B cell (primary cell): ENCODE results near the gene NUB1. TPM values are rescaled to one million over a fixed set of nuclear protein-coding genes. Genes with fewer than 3 reads are reported as not detected.

Source experiments
- ATAC-seq: fragments of 200-7000 bp; cut with Tn5 transposase; one replicate; pipeline ENCODE4 v1.10.0; 2021; ENCODE audit warnings: low read depth, mild to moderate bottlenecking, moderate number of reproducible peaks, moderate library complexity
- CTCF ChIA-PET: fragments of 350-600 bp; sonication (Branson Sonifier 250); formaldehyde crosslinking; loops from one replicate; lab custom pipeline; 2021; ENCODE audit warnings: antibody characterized with exemption, inconsistent platforms; lab: Charles Lee
- POLR2A ChIA-PET: fragments of 350-600 bp; sonication (Branson Sonifier 250); formaldehyde crosslinking; loops from one replicate; lab custom pipeline; 2021; ENCODE audit warnings: antibody characterized with exemption; lab: Charles Lee
- DNase-seq: peaks from one replicate; pipeline ENCODE4 v3.0.0; 2013
- H2AFZ ChIP-seq: 2 replicates; pipeline ENCODE4 v1.6.1; 2012; ENCODE audit warnings: mild to moderate bottlenecking, low read depth, low read length; ENCODE audit not compliant: insufficient read depth, poor library complexity, severe bottlenecking
- H3K27ac ChIP-seq, 2 donors: 1 replicate in 1 of 2; 2 replicates in 1 of 2; pipeline ENCODE4 v1.5.1; 2012 to 2013; ENCODE audit warnings: low read length in 2 of 2, mild to moderate bottlenecking in 2 of 2, moderate library complexity in 1 of 2
- H3K27me3 ChIP-seq, 4 experiments: fragments of 200-600 bp in 1 of 4; sonication (generic) in 1 of 4; replicated peaks in 1 of 4; 1 replicate in 2 of 4; 2 replicates in 2 of 4; pipeline versions ENCODE4 v1.6.1 to v1.7.0; 2013 to 2016; ENCODE audit warnings: low read length in 3 of 4, mild to moderate bottlenecking in 2 of 4, mixed read lengths in 1 of 4, moderate library complexity in 1 of 4; ENCODE audit not compliant: insufficient read depth in 4 of 4, control insufficient read depth in 3 of 4; ENCODE audit errors: control extremely low read depth in 1 of 4
- H3K36me3 ChIP-seq, 2 experiments: replicated peaks in 1 of 2; 1 replicate in 1 of 2; 2 replicates in 1 of 2; pipeline versions ENCODE4 v1.6.1 to v1.7.1; 2013; ENCODE audit warnings: low read length in 1 of 2; ENCODE audit not compliant: insufficient read depth in 2 of 2, control insufficient read depth in 1 of 2; ENCODE audit errors: control extremely low read depth in 1 of 2, extremely low read depth in 1 of 2
- H3K4me1 ChIP-seq, 2 donors: fragments of 200-600 bp in 1 of 2; sonication (generic) in 1 of 2; 1 replicate in 1 of 2; 2 replicates in 1 of 2; pipeline versions ENCODE4 v1.5.1 to v1.6.1; 2013 to 2017; ENCODE audit warnings: low read length in 2 of 2; ENCODE audit not compliant: control insufficient read depth in 2 of 2, insufficient read depth in 2 of 2
- H3K4me2 ChIP-seq: replicated peaks from 2 replicates; pipeline ENCODE3; 2012; ENCODE audit warnings: mild to moderate bottlenecking, low read depth, low read length; ENCODE audit not compliant: poor library complexity, severe bottlenecking
- H3K4me3 ChIP-seq, 5 experiments: fragments of 200-600 bp in 1 of 5; sonication (generic) in 1 of 5; 1 replicate in 3 of 5; 2 replicates in 2 of 5; pipeline versions ENCODE4 v1.5.1 to v1.7.0; 2011 to 2016; ENCODE audit warnings: low read length in 4 of 5, mild to moderate bottlenecking in 4 of 5, low read depth in 2 of 5, control low read depth in 1 of 5, moderate library complexity in 1 of 5; ENCODE audit not compliant: insufficient read depth in 1 of 5; ENCODE audit errors: control extremely low read depth in 1 of 5, extremely low read depth in 1 of 5
- H3K79me2 ChIP-seq: fragments of 200-600 bp; sonication (generic); one replicate; pipeline ENCODE4 v1.6.0; 2016; ENCODE audit warnings: low read length; ENCODE audit not compliant: control insufficient read depth, insufficient read depth
- H3K9ac ChIP-seq: fragments of 200-600 bp; sonication (generic); 2 replicates; pipeline ENCODE4 v1.6.1; 2017; ENCODE audit warnings: mild to moderate bottlenecking, low read length, moderate library complexity
- H3K9me3 ChIP-seq, 3 donors: one replicate each; pipeline versions ENCODE4 v1.6.1 to v1.7.1; 2013; ENCODE audit warnings: low read length in 2 of 3; ENCODE audit not compliant: control insufficient read depth in 2 of 3, insufficient read depth in 1 of 3; ENCODE audit errors: control extremely low read depth in 1 of 3
- H4K20me1 ChIP-seq: 2 replicates; pipeline ENCODE4 v1.6.0; 2012; ENCODE audit warnings: mild to moderate bottlenecking, low read length; ENCODE audit not compliant: insufficient read depth, control insufficient read depth, poor library complexity, severe bottlenecking
- H3K27ac Mint-ChIP-seq: one replicate; pipeline ENCODE4 v1.8.0; 2021; ENCODE audit warnings: mixed read lengths
- H3K27me3 Mint-ChIP-seq: one replicate; pipeline ENCODE4 v1.8.0; 2021; ENCODE audit warnings: mixed read lengths
- H3K4me1 Mint-ChIP-seq: one replicate; pipeline ENCODE4 v1.8.0; 2021; ENCODE audit warnings: mixed read lengths
- H3K4me3 Mint-ChIP-seq: one replicate; pipeline ENCODE4 v1.8.0; 2021; ENCODE audit warnings: mixed read lengths
- H3K9me3 Mint-ChIP-seq: one replicate; pipeline ENCODE4 v1.8.0; 2022; ENCODE audit warnings: mixed read lengths; ENCODE audit not compliant: insufficient read depth
- EZH2 ChIP-seq: IDR thresholded peaks from 2 replicates; pipeline ENCODE4 v1.6.1; 2012; ENCODE audit warnings: borderline replicate concordance, low read depth, mild to moderate bottlenecking, moderate library complexity, low read length; ENCODE audit not compliant: insufficient read depth, poor library complexity, severe bottlenecking
- WGBS: methylation state at CpG from one replicate; pipeline ENCODE4 v1.1.5; 2013; ENCODE audit warnings: missing lambda C conversion rate; ENCODE audit not compliant: insufficient coverage; 5-methylcytosine and 5-hydroxymethylcytosine counted together
- intact Hi-C: fragments of 100-400 bp; cut with micrococcal nuclease; formaldehyde crosslinking; loops from one replicate; pipeline ENCODE4 v1.10.0; 2022
- polyA plus RNA-seq: library from polyadenylated mRNA; depleted of rRNA; stranded (reverse); fragments of >200 nt; gene quantifications from 2 replicates; pipeline ENCODE4 v1.2.3, GENCODE V29; 2012
- total RNA-seq, 2 donors: library from RNA; stranded (reverse); fragments of 120-200 nt in 1 of 2; gene quantifications; 1 replicate in 1 of 2; 2 replicates in 1 of 2; pipeline versions ENCODE4 v1.2.3 to v1.2.4, GENCODE V29; 2013 to 2022
- TF ChIP-seq, protein P1 (sequence below): fragments of 200-600 bp; IDR thresholded peaks from one replicate; pipeline ENCODE4 v1.8.0; 2022; ENCODE audit warnings: antibody characterized with exemption, mild to moderate bottlenecking

NUB1 gene
- total and polyA plus RNA-seq, 2 donors (not counting 1 experiment from before 2014, with no cell fraction given), result 55.0 to 104 TPM

- CTCF ChIA-PET, result interaction anchor here (0.5 to 3.5 kb wide), 5 partner anchors 11 to 97 kb away, joined by 3 to 16 read pairs (median 3); no protein-coding TSS in a partner anchor
- Mint-ChIP-seq H3K4me1 (peaks cover 26% of the 10 kb centered on the region), H3K4me3 (peak overlapping the region; percentile 62), H3K27ac (no peak overlapping the region), H3K27me3 (peaks cover 58% of the 10 kb centered on the region), H3K9me3 (no peaks in the 10 kb centered on the region)
- Histone ChIP-seq H3K27ac (no peak overlapping the region), H4K20me1 (no peaks in the 10 kb centered on the region), H3K9me3 (peaks cover 0 to 20% (median 0%) of the 10 kb centered on the region in 3 donors), H2AFZ (no peak overlapping the region), H3K27me3 (peaks cover 0 to 61% (median 26%) of the 10 kb centered on the region in 4 experiments), H3K4me1 (peaks cover 34% of the 10 kb centered on the region in 2 donors), H3K4me2 (peak overlapping the region; percentile 11), H3K79me2 (no peaks in the 10 kb centered on the region), H3K4me3 (no peak overlapping the region), H3K9ac (no peak overlapping the region), H3K36me3 (no peaks in the 10 kb centered on the region)
- DNase-seq, result peak; percentile 64
- TF ChIP-seq EZH2, result no peak
- TF ChIP-seq, protein P1, sequence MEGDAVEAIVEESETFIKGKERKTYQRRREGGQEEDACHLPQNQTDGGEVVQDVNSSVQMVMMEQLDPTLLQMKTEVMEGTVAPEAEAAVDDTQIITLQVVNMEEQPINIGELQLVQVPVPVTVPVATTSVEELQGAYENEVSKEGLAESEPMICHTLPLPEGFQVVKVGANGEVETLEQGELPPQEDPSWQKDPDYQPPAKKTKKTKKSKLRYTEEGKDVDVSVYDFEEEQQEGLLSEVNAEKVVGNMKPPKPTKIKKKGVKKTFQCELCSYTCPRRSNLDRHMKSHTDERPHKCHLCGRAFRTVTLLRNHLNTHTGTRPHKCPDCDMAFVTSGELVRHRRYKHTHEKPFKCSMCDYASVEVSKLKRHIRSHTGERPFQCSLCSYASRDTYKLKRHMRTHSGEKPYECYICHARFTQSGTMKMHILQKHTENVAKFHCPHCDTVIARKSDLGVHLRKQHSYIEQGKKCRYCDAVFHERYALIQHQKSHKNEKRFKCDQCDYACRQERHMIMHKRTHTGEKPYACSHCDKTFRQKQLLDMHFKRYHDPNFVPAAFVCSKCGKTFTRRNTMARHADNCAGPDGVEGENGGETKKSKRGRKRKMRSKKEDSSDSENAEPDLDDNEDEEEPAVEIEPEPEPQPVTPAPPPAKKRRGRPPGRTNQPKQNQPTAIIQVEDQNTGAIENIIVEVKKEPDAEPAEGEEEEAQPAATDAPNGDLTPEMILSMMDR, result no peak
- POLR2A ChIA-PET, result no interaction called here
- intact Hi-C loops, result no loop called here
- 28% methylated on average over 4 of the region's 6 CpGs for WGBS
- ATAC-seq, result peak; percentile 28
These were observed 69.9 kb downstream of the NUB1 start for GRCh38 chr7:151411551-151411950.

GRCh38 chr7:151412318-151412717, 70.7 kb downstream of the NUB1 start:
- Histone ChIP-seq H3K27ac (no peak overlapping the region), H3K27me3 (peaks cover 0 to 56% (median 26%) of the 10 kb centered on the region in 4 experiments), H3K79me2 (no peaks in the 10 kb centered on the region), H4K20me1 (no peaks in the 10 kb centered on the region), H3K4me2 (no peak overlapping the region), H3K4me3 (no peak overlapping the region), H3K9me3 (peaks cover 0 to 20% (median 0%) of the 10 kb centered on the region in 3 donors), H3K4me1 (peaks cover 34% of the 10 kb centered on the region in 2 donors), H3K36me3 (no peaks in the 10 kb centered on the region), H3K9ac (no peak overlapping the region), H2AFZ (no peak overlapping the region)
- no peak for DNase-seq
- intact Hi-C loops, result no loop called here
- Mint-ChIP-seq H3K9me3 (no peaks in the 10 kb centered on the region), H3K27ac (no peak overlapping the region), H3K4me3 (no peak overlapping the region), H3K4me1 (peaks cover 26% of the 10 kb centered on the region), H3K27me3 (peaks cover 53% of the 10 kb centered on the region)
- WGBS, result 90% methylated on average over 3 of the region's 4 CpGs
- no peak for TF ChIP-seq EZH2
- TF ChIP-seq, protein P1, result no peak
- no peak for ATAC-seq
- ChIA-PET POLR2A (no interaction called here), CTCF (interaction anchor here (0.6 to 3.5 kb wide), 4 partner anchors 12 to 61 kb away, joined by 3 to 16 read pairs (median 4); no protein-coding TSS in a partner anchor)
